SJCRH30 (cell line): ENCODE results near the gene ZNF296. TPM values are rescaled to one million over a fixed set of nuclear protein-coding genes. Genes with fewer than 3 reads are reported as not detected.

ENCODE experiments used
- DNase-seq, 2 experiments: peaks; one replicate each; pipeline ENCODE4 v3.0.0-alpha.2; 2015 to 2020
- H3K27ac ChIP-seq: fragments of 250-450 bp; sonication (Bioruptor Pico); 2 replicates; pipeline ENCODE4 v1.5.1; 2020; ENCODE audit warnings: mild to moderate bottlenecking, moderate library complexity
- H3K27me3 ChIP-seq: fragments of 250-450 bp; sonication (Bioruptor Pico); 2 replicates; pipeline ENCODE4 v1.5.1; 2020; ENCODE audit warnings: mild to moderate bottlenecking, moderate library complexity
- H3K36me3 ChIP-seq: fragments of 250-450 bp; sonication (Bioruptor Pico); 2 replicates; pipeline ENCODE4 v1.5.1; 2020; ENCODE audit warnings: mild to moderate bottlenecking, moderate library complexity
- H3K4me1 ChIP-seq: fragments of 250-450 bp; sonication (Bioruptor Pico); 2 replicates; pipeline ENCODE4 v1.5.1; 2020; ENCODE audit warnings: mild to moderate bottlenecking, moderate library complexity
- H3K4me3 ChIP-seq: fragments of 250-450 bp; sonication (Bioruptor Pico); 2 replicates; pipeline ENCODE4 v1.5.1; 2020; ENCODE audit warnings: mild to moderate bottlenecking, moderate library complexity
- H3K9me3 ChIP-seq: fragments of 250-450 bp; sonication (Bioruptor Pico); replicated peaks from 2 replicates; pipeline ENCODE4 v1.5.1; 2020; ENCODE audit warnings: mild to moderate bottlenecking, moderate library complexity
- total RNA-seq: library from RNA; depleted of rRNA; stranded (reverse); fragments of >200 nt; shearing (Covaris generic); gene quantifications from 2 replicates; pipeline ENCODE4 v1.2.3, GENCODE V29; 2014

The ZNF296 gene
- total RNA-seq, 1 experiment from 2014 or later = not detected

DNA sequence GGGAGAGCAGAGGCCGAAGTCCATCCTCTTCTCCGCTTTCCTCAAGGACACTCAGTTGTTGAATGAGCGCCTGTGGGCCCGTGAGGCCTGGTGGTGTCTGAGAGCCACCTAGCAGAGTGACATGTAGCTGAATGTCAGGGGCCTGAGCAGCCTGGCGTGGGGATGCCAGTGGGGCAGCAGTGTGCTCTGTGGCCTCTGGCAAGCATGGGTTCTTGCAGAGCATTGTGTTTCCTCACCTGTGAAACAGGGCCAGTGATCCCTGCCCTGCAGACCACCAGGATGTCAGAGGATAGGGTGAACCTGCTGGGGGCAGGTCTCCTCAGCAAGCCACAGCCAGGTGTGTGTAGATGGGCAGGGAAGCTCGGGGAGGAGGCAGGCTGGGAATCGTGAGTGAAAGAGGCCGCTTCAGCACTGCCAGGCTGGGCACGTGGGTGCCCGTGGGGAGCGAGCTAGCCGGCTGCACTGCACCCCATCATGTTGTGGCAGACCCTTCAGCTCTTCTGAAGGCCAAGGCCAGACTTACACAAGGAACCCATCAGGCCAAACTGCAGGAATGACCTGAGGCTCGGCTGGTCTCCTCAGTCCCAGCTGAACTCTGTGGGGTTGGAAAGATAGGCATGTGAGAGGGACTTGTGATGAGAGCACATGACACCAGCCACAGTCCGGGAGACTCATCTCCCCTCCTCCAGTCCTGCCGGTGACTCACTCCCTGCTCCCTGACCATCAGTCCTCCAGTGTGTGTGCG is 21.7 kb upstream of the ZNF296 start:
- DNase-seq = peak; percentile 50 to 51
- Histone ChIP-seq H3K4me3 (no peak overlapping the region), H3K9me3 (no peaks in the 10 kb centered on the region), H3K4me1 (peaks cover 15% of the 10 kb centered on the region), H3K27ac (no peak overlapping the region), H3K27me3 (no peaks in the 10 kb centered on the region), H3K36me3 (no peaks in the 10 kb centered on the region)

- DNase-seq = no peak
- Histone ChIP-seq H3K27ac (no peak overlapping the region), H3K27me3 (no peaks in the 10 kb centered on the region), H3K36me3 (no peaks in the 10 kb centered on the region), H3K9me3 (no peaks in the 10 kb centered on the region), H3K4me3 (no peak overlapping the region), H3K4me1 (peaks cover 11% of the 10 kb centered on the region)
These were observed 21.1 kb upstream of the ZNF296 start for GRCh38 chr19:45097450-45097775.

GRCh38 chr19:45096700-45097099 is 20.4 kb upstream of the ZNF296 start:
- Histone ChIP-seq H3K9me3 (no peaks in the 10 kb centered on the region), H3K36me3 (no peaks in the 10 kb centered on the region), H3K4me3 (no peak overlapping the region), H3K27me3 (no peaks in the 10 kb centered on the region), H3K27ac (no peak overlapping the region), H3K4me1 (peaks cover 11% of the 10 kb centered on the region)
- no peak for DNase-seq

DNA sequence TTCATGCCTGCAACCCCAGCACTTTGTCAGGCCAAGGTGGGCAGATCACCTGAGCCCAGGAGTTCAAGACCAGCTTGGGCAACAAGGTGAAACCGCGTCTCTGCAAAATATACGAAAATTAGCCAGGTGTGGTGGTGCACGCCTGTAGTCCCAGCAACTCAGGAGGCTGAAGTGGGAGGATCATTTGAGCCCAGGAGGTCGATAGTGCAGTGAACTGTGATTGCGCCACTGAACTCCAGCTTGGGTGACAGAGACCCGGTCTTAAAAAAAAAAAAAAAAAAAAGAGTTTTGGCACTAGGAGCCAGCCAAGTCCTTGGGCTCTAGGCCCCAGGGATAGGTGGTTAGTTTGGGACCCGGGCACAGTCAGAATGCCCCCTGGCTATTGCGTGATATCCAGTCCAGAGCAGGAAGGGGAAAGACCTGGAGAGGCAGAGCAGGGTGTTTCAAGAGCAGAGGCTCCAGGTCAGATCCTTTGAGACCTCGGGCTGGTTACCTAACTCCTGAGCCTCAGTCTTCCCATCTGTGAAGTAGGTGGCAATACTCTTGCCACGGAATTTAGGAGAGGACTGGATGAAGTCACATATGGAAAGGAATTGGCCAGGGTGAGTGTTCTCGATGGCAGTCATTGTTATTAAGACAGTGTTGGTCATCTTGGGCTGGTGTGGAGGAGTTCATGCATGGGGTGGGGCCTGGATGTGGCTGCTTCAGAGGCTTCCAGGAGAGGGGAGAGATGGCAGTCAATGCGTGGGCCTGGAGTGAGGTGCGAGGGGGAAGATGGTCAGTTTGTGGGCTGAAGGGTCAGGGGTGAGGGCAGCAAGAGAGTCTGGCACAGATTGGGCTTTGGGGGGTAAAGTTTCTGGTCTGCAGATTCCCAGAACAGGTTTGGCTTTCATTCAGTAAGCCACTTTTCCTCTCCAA is 19.5 kb upstream of the ZNF296 start:
- H3K27ac ChIP-seq = no peak overlapping the region
- H3K27me3 ChIP-seq = no peaks in the 10 kb centered on the region
- H3K9me3 ChIP-seq = no peaks in the 10 kb centered on the region
- H3K4me1 ChIP-seq = peaks cover 11% of the 10 kb centered on the region
- no peak overlapping the region for H3K4me3 ChIP-seq
- H3K36me3 ChIP-seq = peaks cover 1% of the 10 kb centered on the region; the same call in 1 of the 2 replicates
- no peak for DNase-seq

GRCh38 chr19:45094707-45095106 is 18.4 kb upstream of the ZNF296 start:
- Histone ChIP-seq H3K27me3 (no peaks in the 10 kb centered on the region), H3K36me3 (peaks cover 4% of the 10 kb centered on the region; the same call in 1 of the 2 replicates), H3K4me3 (no peak overlapping the region), H3K4me1 (peaks cover 10% of the 10 kb centered on the region), H3K27ac (no peak overlapping the region), H3K9me3 (no peaks in the 10 kb centered on the region)
- DNase-seq = no peak

- peak overlapping the region; percentile 86 for H3K4me3 ChIP-seq
- H3K27ac ChIP-seq = no peak overlapping the region
- peaks cover 4% of the 10 kb centered on the region; the same call in 1 of the 2 replicates for H3K36me3 ChIP-seq
- no peak for DNase-seq
- peaks cover 8% of the 10 kb centered on the region for H3K4me1 ChIP-seq
- H3K27me3 ChIP-seq = no peaks in the 10 kb centered on the region
- H3K9me3 ChIP-seq = no peaks in the 10 kb centered on the region
These were observed 17.9 kb upstream of the ZNF296 start for GRCh38 chr19:45094137-45094536.

DNA sequence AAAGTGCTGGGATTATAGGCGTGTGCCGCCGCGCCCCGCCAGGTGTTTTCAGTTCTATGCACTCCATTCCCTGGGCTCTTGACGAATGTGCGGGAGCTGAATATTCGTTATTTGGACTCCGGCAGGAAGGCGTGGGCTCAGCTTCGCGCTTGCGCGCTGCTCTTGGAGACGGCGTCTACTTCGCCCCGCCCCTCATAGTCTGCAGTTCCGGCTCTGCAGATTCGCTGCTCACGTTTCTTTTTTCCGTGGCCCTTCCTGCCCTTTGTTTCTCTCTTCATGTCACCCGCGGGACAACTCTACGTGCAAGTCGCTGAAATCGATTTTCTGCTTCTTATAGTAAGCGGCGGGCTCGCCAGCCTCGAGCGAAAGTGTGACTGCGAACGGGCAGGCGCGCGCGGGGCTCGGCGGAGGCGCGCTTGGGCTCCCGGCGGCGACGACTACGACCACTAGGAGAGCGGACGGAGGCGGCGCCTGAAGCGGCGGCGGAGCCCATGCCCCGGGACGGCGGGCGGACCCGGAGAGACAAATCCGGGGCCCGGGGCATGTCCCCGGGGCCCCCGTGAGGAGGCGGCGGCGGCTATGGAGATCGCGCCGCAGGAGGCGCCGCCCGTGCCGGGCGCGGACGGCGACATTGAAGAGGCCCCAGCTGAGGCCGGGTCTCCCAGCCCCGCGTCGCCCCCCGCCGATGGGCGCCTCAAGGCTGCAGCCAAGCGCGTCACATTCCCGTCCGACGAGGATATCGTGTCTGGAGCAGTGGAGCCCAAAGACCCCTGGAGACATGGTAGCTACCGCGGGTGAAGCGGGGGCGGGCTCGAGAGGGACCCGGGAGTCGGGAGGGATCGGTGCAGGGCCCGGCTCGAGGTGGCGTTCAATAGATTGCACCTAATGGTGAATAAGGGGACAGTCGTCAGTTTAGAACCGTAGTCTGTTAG is 16.7 kb upstream of the ZNF296 start, which contains the start of gene PPP1R37:
Gene PPP1R37, plus strand, starts transcription at position 433 of the 932 bp plus-strand sequence. Its CDS starts 147 bp downstream, at position 580.
- Histone ChIP-seq H3K9me3 (no peaks in the 10 kb centered on the region), H3K27me3 (no peaks in the 10 kb centered on the region), H3K4me3 (peak within 1 kb of the TSS; percentile 86), H3K27ac (peak within 1 kb of the TSS; percentile 92), H3K4me1 (no peaks in the 10 kb centered on the region; the same call in 1 of the 2 replicates), H3K36me3 (peaks cover 4% of the 10 kb centered on the region; the same call in 1 of the 2 replicates)
- peak; percentile 95 to 96 for DNase-seq

- Histone ChIP-seq H3K4me3 (peak overlapping the region; percentile 86), H3K4me1 (no peaks in the 10 kb centered on the region), H3K36me3 (peaks cover 4% of the 10 kb centered on the region; the same call in 1 of the 2 replicates), H3K9me3 (no peaks in the 10 kb centered on the region), H3K27ac (peak overlapping the region; percentile 92; the same call in 1 of the 2 replicates), H3K27me3 (no peaks in the 10 kb centered on the region)
- peak; percentile 84 to 89 for DNase-seq
These were observed 15.0 kb upstream of the ZNF296 start for GRCh38 chr19:45091031-45091923.

DNA sequence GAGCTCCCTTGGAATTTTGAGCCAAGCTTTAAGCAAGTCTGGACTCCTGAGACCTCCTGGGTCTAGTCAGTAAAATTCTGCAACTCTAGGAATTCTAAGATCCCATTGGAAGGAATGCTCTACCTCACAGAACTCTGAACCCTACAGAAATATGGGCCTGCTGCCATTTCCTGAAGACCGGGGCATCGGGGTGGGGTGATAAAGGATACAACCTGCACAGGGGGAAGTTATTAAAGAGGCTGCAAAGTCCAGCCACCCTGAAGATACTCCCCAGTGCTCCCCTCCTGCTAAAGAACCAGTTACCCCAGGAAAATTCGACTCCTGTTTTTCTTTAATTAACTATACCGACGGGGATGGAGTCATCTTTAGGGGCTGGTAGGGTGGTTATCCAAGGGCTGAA is 14.3 kb upstream of the ZNF296 start:
- DNase-seq = no peak
- no peak overlapping the region for H3K27ac ChIP-seq
- no peaks in the 10 kb centered on the region for H3K9me3 ChIP-seq
- H3K4me1 ChIP-seq = no peaks in the 10 kb centered on the region
- peaks cover 4% of the 10 kb centered on the region; the same call in 1 of the 2 replicates for H3K36me3 ChIP-seq
- H3K27me3 ChIP-seq = no peaks in the 10 kb centered on the region
- H3K4me3 ChIP-seq = no peak overlapping the region

DNA sequence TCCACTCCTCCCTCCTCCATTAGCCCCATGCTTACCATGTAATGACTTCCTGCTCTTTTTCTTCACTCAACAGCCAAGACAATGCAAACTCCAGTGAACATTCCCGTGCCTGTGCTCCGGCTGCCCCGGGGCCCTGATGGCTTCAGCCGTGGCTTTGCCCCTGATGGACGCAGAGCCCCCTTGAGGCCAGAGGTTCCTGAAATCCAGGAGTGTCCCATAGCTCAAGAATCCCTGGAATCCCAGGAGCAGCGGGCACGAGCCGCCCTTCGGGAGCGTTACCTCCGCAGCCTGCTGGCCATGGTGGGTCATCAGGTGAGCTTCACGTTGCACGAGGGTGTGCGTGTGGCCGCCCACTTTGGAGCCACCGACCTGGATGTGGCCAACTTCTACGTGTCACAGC is 13.8 kb upstream of the ZNF296 start:
- Histone ChIP-seq H3K4me1 (no peaks in the 10 kb centered on the region), H3K36me3 (peaks cover 6% of the 10 kb centered on the region; the same call in 1 of the 2 replicates), H3K9me3 (no peaks in the 10 kb centered on the region), H3K27me3 (no peaks in the 10 kb centered on the region), H3K27ac (no peak overlapping the region), H3K4me3 (no peak overlapping the region)
- no peak for DNase-seq

DNA sequence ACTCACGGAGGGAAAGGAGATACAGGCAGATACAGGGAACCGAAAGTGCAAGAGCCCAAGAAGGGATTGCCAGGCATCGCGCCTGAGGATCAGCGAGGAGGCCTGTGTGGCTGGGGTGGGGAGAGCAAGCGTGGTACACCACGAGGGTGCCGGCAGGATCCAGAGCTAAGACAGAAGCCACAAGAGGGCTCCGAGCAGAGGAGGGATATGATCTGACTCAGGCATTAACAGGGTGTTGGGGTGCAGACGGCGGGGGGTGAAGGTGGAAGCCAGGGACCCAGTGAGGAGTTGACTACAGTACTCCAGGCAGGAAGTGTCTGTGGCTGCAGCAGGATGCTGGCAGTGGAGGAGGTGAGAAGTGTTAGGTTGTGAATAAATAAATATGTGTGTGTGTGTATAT is 11.3 kb upstream of the ZNF296 start:
- Histone ChIP-seq H3K4me3 (no peak overlapping the region), H3K27ac (no peak overlapping the region), H3K9me3 (no peaks in the 10 kb centered on the region), H3K27me3 (no peaks in the 10 kb centered on the region), H3K36me3 (peaks cover 12% of the 10 kb centered on the region; the same call in 1 of the 2 replicates), H3K4me1 (no peaks in the 10 kb centered on the region)
- DNase-seq = no peak

- no peak for DNase-seq
- H3K36me3 ChIP-seq = peaks cover 14% of the 10 kb centered on the region; the same call in 1 of the 2 replicates
- H3K4me3 ChIP-seq = no peak overlapping the region
These were observed 10.2 kb upstream of the ZNF296 start for GRCh38 chr19:45086480-45086879.

DNA sequence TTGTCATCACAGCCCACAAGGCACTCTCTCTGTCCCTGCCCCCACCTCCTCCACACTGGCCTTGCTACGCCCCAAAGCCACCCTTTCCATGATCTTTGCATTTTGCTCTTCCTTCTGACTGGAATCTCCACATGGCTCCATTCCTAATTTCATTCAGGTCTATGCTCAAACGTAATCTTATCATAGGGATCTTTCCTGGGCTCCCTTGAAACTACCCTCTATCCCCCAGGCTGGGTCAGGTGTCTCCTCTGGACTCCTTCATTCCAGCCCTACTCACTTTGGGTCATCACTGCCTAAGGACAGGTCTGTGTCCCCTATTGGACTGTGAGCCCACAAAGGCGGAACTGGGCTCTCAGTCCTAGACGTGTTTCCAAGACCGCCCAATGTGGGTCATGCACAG is 5.9 kb upstream of the ZNF296 start:
- Histone ChIP-seq H3K27ac (no peak overlapping the region), H3K4me3 (no peak overlapping the region), H3K4me1 (no peaks in the 10 kb centered on the region), H3K27me3 (no peaks in the 10 kb centered on the region), H3K9me3 (no peaks in the 10 kb centered on the region), H3K36me3 (peaks cover 14% of the 10 kb centered on the region; the same call in 1 of the 2 replicates)
- DNase-seq = no peak

More at GRCh38 chr19:45086480-45086879, 10.2 kb upstream of the ZNF296 start:
- Histone ChIP-seq H3K27ac (no peak overlapping the region), H3K4me1 (no peaks in the 10 kb centered on the region), H3K27me3 (no peaks in the 10 kb centered on the region), H3K9me3 (no peaks in the 10 kb centered on the region)
